SK-N-MC (cell line): ENCODE measurements around the gene BPHL.
"Not testable (repeated sequence)": the region's sequence is repeated elsewhere in the genome, so short reads cannot be mapped to it uniquely, and the experiment has no call there.

Experiments used
- DNase-seq: peaks from one replicate; pipeline ENCODE4 v3.0.0-alpha.2; 2011; ENCODE audit warnings: low read depth, low spot score
- H3K27ac ChIP-seq: fragments of 200-600 bp; sonication (generic); 2 replicates; pipeline ENCODE4 v1.5.1; 2016; ENCODE audit warnings: mixed run types
- H3K36me3 ChIP-seq: fragments of 200-600 bp; sonication (generic); 2 replicates; pipeline ENCODE4 v1.6.1; 2017; ENCODE audit warnings: antibody characterized with exemption, low read length, mixed read lengths; ENCODE audit not compliant: insufficient read depth
- H3K4me3 ChIP-seq: fragments of 200-600 bp; sonication (generic); 2 replicates; pipeline ENCODE4 v1.5.1; 2016
- H3K9ac ChIP-seq: fragments of 200-600 bp; sonication (generic); 2 replicates; pipeline ENCODE4 v1.8.0; 2017; ENCODE audit warnings: mixed run types, mixed read lengths; ENCODE audit not compliant: insufficient read length
- H3K9me3 ChIP-seq: fragments of 200-600 bp; sonication (generic); 2 replicates; pipeline ENCODE4 v1.6.1; 2017; ENCODE audit warnings: low read depth, mild to moderate bottlenecking, antibody characterized with exemption, low read length, moderate library complexity, mixed read lengths
- EZH2 ChIP-seq: fragments of 200-600 bp; sonication (generic); IDR thresholded peaks from one replicate; pipeline ENCODE4 v1.6.1; 2017; ENCODE audit warnings: antibody characterized with exemption
- FOXP2 ChIP-seq: optimal IDR thresholded peaks from 2 replicates; pipeline ENCODE3; 2011; ENCODE audit warnings: mild to moderate bottlenecking, moderate library complexity; ENCODE audit not compliant: insufficient read depth; ENCODE audit errors: extremely low read length, control extremely low read depth
- POLR2AphosphoS5 ChIP-seq: IDR thresholded peaks from 2 replicates; pipeline ENCODE4 v1.6.1; 2012; ENCODE audit warnings: mild to moderate bottlenecking, low read depth, low read length, borderline replicate concordance

Gene BPHL

DNA sequence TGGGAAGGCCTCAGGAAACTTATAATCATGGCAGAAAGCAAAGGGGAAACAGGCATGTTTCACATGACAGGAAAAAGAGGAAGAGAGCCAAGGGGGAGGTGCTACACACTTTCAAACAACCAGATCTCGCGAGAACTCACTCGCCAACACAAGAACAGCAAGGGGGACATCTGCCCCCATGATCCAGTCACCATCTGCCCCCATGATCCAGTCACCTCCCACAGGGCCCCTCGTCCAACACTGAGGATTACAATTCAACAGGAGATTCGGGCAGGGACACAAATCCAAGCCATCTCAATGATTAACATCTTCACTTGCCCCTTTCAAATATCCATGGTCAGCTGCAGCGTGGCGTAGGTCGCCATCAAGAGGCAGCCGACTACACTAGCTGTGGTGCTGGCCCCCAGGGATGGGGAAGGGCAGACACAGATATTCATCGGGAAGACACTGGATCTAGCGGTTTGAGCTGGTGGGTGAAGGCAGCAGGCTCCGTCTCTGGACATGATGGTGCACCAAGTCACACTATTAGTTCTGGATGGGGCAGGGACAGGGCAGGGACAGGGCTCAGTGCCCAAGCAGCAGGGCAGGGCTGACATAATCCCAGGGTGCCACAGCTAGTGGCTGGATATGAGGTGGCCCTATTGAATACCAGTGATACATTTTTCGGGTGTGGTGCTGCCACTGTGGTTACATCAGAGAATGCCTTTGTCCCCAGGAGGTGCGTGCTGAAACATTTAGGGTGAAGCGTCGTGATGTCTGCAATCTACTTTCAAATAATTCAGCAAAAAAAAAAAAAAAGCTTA is 77.4 kb downstream of the BPHL start:
- H3K9ac ChIP-seq, result no peak overlapping the region
- H3K9me3 ChIP-seq, result no peaks in the 10 kb centered on the region
- H3K27ac ChIP-seq, result no peak overlapping the region
- TF ChIP-seq EZH2 (no peak), POLR2AphosphoS5 (no peak), FOXP2 (no peak)
- no peaks in the 10 kb centered on the region for H3K36me3 ChIP-seq
- H3K4me3 ChIP-seq, result 0 out of 2 replicates have a peak overlapping the region, but pooled peaks have one; percentile 11
- no peak for DNase-seq

GRCh38 chr6:3196770-3197169 is 78.3 kb downstream of the BPHL start:
- no peak overlapping the region for H3K27ac ChIP-seq

DNA sequence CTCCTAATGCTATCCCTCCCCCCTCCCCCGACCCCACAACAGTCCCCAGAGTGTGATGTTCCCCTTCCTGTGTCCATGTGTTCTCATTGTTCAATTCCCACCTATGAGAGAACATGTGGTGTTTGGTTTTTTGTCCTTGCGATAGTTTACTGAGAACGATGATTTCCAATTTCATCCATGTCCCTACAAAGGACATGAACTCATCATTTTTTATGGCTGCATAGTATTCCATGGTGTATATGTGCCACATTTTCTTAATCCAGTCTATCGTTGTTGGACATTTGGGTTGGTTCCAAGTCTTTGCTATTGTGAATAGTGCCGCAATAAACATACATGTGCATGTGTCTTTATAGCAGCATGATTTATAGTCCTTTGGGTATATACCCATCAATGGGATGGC is 79.2 kb downstream of the BPHL start:
- not testable (repeated sequence) for DNase-seq, H3K36me3 ChIP-seq, H3K9ac ChIP-seq, H3K4me3 ChIP-seq, H3K27ac ChIP-seq, H3K9me3 ChIP-seq

More at GRCh38 chr6:3196770-3197169, 78.3 kb downstream of the BPHL start:
- H3K9ac ChIP-seq, result no peak overlapping the region
- H3K4me3 ChIP-seq, result no peak overlapping the region
- H3K9me3 ChIP-seq, result no peaks in the 10 kb centered on the region
- DNase-seq, result no peak
- TF ChIP-seq EZH2, result no peak
- no peak for TF ChIP-seq POLR2AphosphoS5
- no peak for TF ChIP-seq FOXP2
- H3K36me3 ChIP-seq, result no peaks in the 10 kb centered on the region

- no peak for DNase-seq
- no peak for TF ChIP-seq POLR2AphosphoS5
- no peak for TF ChIP-seq EZH2
- TF ChIP-seq FOXP2, result no peak
- Histone ChIP-seq H3K36me3 (no peaks in the 10 kb centered on the region), H3K9me3 (no peaks in the 10 kb centered on the region), H3K9ac (no peak overlapping the region), H3K4me3 (no peak overlapping the region), H3K27ac (no peak overlapping the region)
Measured at GRCh38 chr6:3199382-3199781, 80.9 kb downstream of the BPHL start.

DNA sequence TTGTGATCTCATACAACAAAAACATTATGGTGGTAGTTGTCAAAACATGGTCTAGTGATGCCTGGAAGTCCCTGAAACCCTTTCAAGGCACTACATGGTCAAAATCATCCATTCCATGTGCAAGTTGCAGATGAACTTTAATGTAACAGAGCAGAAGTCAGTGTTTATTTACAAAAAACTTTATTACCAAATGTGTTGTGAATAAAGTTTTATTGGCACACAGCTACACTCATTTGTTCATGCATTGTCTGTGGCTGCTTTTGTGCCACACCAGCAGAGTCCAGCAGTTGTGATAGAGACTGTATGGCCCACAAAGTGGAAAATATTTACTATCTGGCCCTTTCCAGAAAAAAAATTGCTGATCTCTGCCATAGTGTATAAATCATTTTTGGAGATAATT is 82.2 kb downstream of the BPHL start:
- Histone ChIP-seq H3K27ac (no peak overlapping the region), H3K9ac (no peak overlapping the region), H3K9me3 (no peaks in the 10 kb centered on the region), H3K4me3 (no peak overlapping the region), H3K36me3 (no peaks in the 10 kb centered on the region)
- DNase-seq, result no peak
- TF ChIP-seq FOXP2, result no peak
- TF ChIP-seq POLR2AphosphoS5, result no peak
- no peak for TF ChIP-seq EZH2

DNA sequence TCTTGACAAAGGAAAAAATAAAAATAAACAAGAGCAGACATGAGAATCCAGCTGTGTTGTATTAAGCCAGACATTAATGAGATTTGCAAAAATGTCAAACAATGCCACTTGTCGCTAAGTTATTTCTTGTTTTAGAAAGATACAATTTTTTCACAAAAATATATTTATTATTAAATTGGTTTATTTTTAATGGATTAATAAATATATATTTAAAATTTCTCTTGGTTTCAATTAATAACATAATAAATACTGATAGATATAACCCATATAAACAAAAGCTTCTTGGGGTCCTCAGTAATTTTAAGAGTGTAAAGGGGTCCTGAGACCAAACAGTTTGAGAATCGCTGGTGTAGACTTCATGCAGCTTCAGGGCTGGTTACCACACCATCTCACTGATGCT is 82.9 kb downstream of the BPHL start:
- Histone ChIP-seq H3K36me3 (no peaks in the 10 kb centered on the region), H3K27ac (no peak overlapping the region), H3K9ac (no peak overlapping the region), H3K9me3 (no peaks in the 10 kb centered on the region), H3K4me3 (no peak overlapping the region)
- DNase-seq, result no peak
- TF ChIP-seq EZH2, result no peak
